IMR-90 (cell line): ENCODE measurements around the gene RNF224. TPM values are rescaled to one million over a fixed set of nuclear protein-coding genes. Genes with fewer than 3 reads are reported as not detected.

Experiments
- ATAC-seq: fragments of 200-7000 bp; cut with Tn5 transposase; 2 replicates; pipeline ENCODE4 v1.9.1; 2020; ENCODE audit warnings: low read depth, mild to moderate bottlenecking, moderate library complexity
- BruUV-seq: library from RNA; stranded (reverse); fragments of 400-500 nt; replicated peaks from 2 replicates; lab custom pipeline; 2021; lab: Mats Ljungman, UMichigan
- CTCF ChIA-PET: fragments of 300-600 bp; formaldehyde crosslinking; extraction: SDS; loops from one replicate; lab custom pipeline; 2021; ENCODE audit warnings: antibody characterized with exemption; lab: Yijun Ruan, JAX
- POLR2A ChIA-PET: fragments of 300-600 bp; sonication (Branson Sonifier 250); formaldehyde crosslinking; loops from one replicate; lab custom pipeline; 2022; ENCODE audit warnings: antibody characterized with exemption; ENCODE audit not compliant: unreplicated experiment; lab: Charles Lee
- DNase-seq: peaks from one replicate; pipeline ENCODE4 v3.0.0; 2013
- H2AFZ ChIP-seq: replicated peaks from 2 replicates; pipeline ENCODE3; 2013; ENCODE audit warnings: low read length, mild to moderate bottlenecking; ENCODE audit not compliant: poor library complexity
- H2AK5ac ChIP-seq: 2 replicates; pipeline ENCODE4 v1.6.1; 2013; ENCODE audit warnings: low read depth, low read length, inconsistent platforms
- H2AK9ac ChIP-seq: replicated peaks from 2 replicates; pipeline ENCODE3; 2013; ENCODE audit warnings: mild to moderate bottlenecking, low read depth, low read length, moderate library complexity; ENCODE audit not compliant: poor library complexity
- H2BK120ac ChIP-seq: 2 replicates; pipeline ENCODE4 v1.6.1; 2013; ENCODE audit warnings: low read depth, low read length, inconsistent platforms
- H2BK15ac ChIP-seq: 3 replicates; pipeline ENCODE4 v1.6.1; 2013; ENCODE audit warnings: low read depth, low read length, inconsistent platforms
- H2BK20ac ChIP-seq: 2 replicates; pipeline ENCODE4 v1.6.1; 2013; ENCODE audit warnings: low read depth, mild to moderate bottlenecking, inconsistent platforms, low read length, moderate library complexity
- H2BK5ac ChIP-seq: 2 replicates; pipeline ENCODE4 v1.6.1; 2013; ENCODE audit warnings: mild to moderate bottlenecking, low read depth, low read length, inconsistent platforms; ENCODE audit not compliant: poor library complexity, severe bottlenecking
- H3K14ac ChIP-seq: replicated peaks from 2 replicates; pipeline ENCODE4 v1.6.1; 2013; ENCODE audit warnings: low read depth, low read length, inconsistent platforms
- H3K18ac ChIP-seq: 2 replicates; pipeline ENCODE4 v1.6.1; 2013; ENCODE audit warnings: low read depth, low read length, control low read depth
- H3K23ac ChIP-seq: 2 replicates; pipeline ENCODE4 v1.6.1; 2013; ENCODE audit warnings: low read depth, low read length, inconsistent platforms
- H3K27ac ChIP-seq: 2 replicates; pipeline ENCODE4 v1.5.1; 2013; ENCODE audit warnings: mild to moderate bottlenecking, control low read depth, low read length; ENCODE audit not compliant: insufficient read depth
- H3K27me3 ChIP-seq: 2 replicates; pipeline ENCODE4 v1.6.1; 2013; ENCODE audit warnings: low read length; ENCODE audit not compliant: control insufficient read depth, insufficient read depth
- H3K36me3 ChIP-seq: 2 replicates; pipeline ENCODE4 v1.6.1; 2013; ENCODE audit warnings: low read length, mixed read lengths; ENCODE audit not compliant: control insufficient read depth, insufficient read depth
- H3K4ac ChIP-seq: 2 replicates; pipeline ENCODE4 v1.6.1; 2013; ENCODE audit warnings: low read depth, low read length, inconsistent platforms
- H3K4me1 ChIP-seq: 2 replicates; pipeline ENCODE4 v1.6.1; 2013; ENCODE audit warnings: low read length, mixed read lengths; ENCODE audit not compliant: control insufficient read depth, insufficient read depth
- H3K4me2 ChIP-seq: 2 replicates; pipeline ENCODE4 v1.6.1; 2013; ENCODE audit warnings: low read depth, mild to moderate bottlenecking, control low read depth, low read length, moderate library complexity
- H3K4me3 ChIP-seq: 2 replicates; pipeline ENCODE4 v1.5.1; 2013; ENCODE audit warnings: low read depth, mild to moderate bottlenecking, control low read depth, low read length, moderate library complexity; ENCODE audit not compliant: insufficient read depth
- H3K56ac ChIP-seq: 2 replicates; pipeline ENCODE4 v1.6.1; 2013; ENCODE audit warnings: low read length, inconsistent platforms; ENCODE audit not compliant: insufficient read depth; ENCODE audit errors: extremely low read depth
- H3K79me1 ChIP-seq, 2 experiments: 2 replicates each; pipeline ENCODE4 v1.6.1; 2013; ENCODE audit warnings: low read length in 2 of 2, inconsistent platforms in 1 of 2, low read depth in 1 of 2
- H3K9ac ChIP-seq: 2 replicates; pipeline ENCODE4 v1.6.1; 2013; ENCODE audit warnings: low read depth, low read length, control low read depth
- H3K9me1 ChIP-seq: 2 replicates; pipeline ENCODE4 v1.6.1; 2013; ENCODE audit warnings: low read length, inconsistent platforms; ENCODE audit not compliant: insufficient read depth
- H3K9me3 ChIP-seq: 2 replicates; pipeline ENCODE4 v1.6.1; 2013; ENCODE audit warnings: low read length; ENCODE audit not compliant: control insufficient read depth, insufficient read depth
- H4K20me1 ChIP-seq: 2 replicates; pipeline ENCODE4 v1.6.1; 2013; ENCODE audit warnings: low read length, inconsistent platforms; ENCODE audit not compliant: insufficient read depth
- H4K5ac ChIP-seq: 2 replicates; pipeline ENCODE4 v1.6.1; 2013; ENCODE audit warnings: mild to moderate bottlenecking, low read depth, low read length, control low read depth
- H4K8ac ChIP-seq, 2 experiments: 2 replicates each; pipeline ENCODE4 v1.6.1; 2013; ENCODE audit warnings: low read depth in 2 of 2, low read length in 2 of 2, control low read depth in 1 of 2, inconsistent platforms in 1 of 2
- H4K91ac ChIP-seq: 2 replicates; pipeline ENCODE4 v1.6.1; 2013; ENCODE audit warnings: low read depth, low read length, inconsistent platforms; ENCODE audit not compliant: insufficient read depth
- BHLHE40 ChIP-seq: fragments of 150-350 bp; IDR thresholded peaks from 2 replicates; pipeline ENCODE4 v1.6.1; 2016; ENCODE audit warnings: mild to moderate bottlenecking, low read depth, low read length
- WGBS, 2 experiments: methylation state at CpG; one replicate each; pipeline versions ENCODE4 v1.1.5 to v1.1.7; 2013; ENCODE audit warnings: missing lambda C conversion rate in 2 of 2; ENCODE audit not compliant: insufficient read length in 1 of 2; ENCODE audit errors: extremely low coverage in 2 of 2; 5-methylcytosine and 5-hydroxymethylcytosine counted together
- dilution Hi-C: fragments of 300-500 bp; cut with HindIII; formaldehyde crosslinking; loops from one replicate; pipeline ENCODE4 v1.14.3; 2018; ENCODE audit warnings: low sequenced_read_pairs; ENCODE audit not compliant: unreplicated experiment
- in situ Hi-C: fragments of 300-500 bp; cut with MboI; formaldehyde crosslinking; loops from 3 replicates; pipeline ENCODE4 v1.14.3; 2019; ENCODE audit warnings: low sequenced_read_pairs, inconsistent platforms, mixed read lengths
- intact Hi-C: fragments of 100-400 bp; cut with micrococcal nuclease; formaldehyde crosslinking; loops from 2 replicates; pipeline ENCODE4 v1.10.0; 2022
- polyA plus RNA-seq, 3 experiments: library from polyadenylated mRNA; depleted of rRNA; stranded (reverse); fragments of >200 nt; gene quantifications; 2 replicates each; pipeline ENCODE4 v1.2.3, GENCODE V29; 2012; ENCODE audit warnings: low replicate concordance in 1 of 3
- total RNA-seq: library from RNA; depleted of rRNA; stranded (reverse); fragments of >200 nt; gene quantifications from 2 replicates; pipeline ENCODE4 v1.2.3, GENCODE V29; 2012
- TF ChIP-seq, protein P1 (sequence below): fragments of 150-350 bp; IDR thresholded peaks from 2 replicates; pipeline ENCODE4 v1.6.1; 2016; ENCODE audit warnings: low read depth, mild to moderate bottlenecking, low read length, moderate library complexity, borderline replicate concordance

RNF224 gene
- total and polyA plus RNA-seq, 2 of the 4 experiments (the other 2 are of a cell fraction): not detected

GRCh38 chr9:137220317-137221094, 6.8 kb upstream of the RNF224 start:
- no TSS peak for BruUV-seq
- Histone ChIP-seq H4K8ac (no peak overlapping the region), H2AK9ac (peak overlapping the region; percentile 55), H3K4me2 (no peak overlapping the region), H3K4me1 (peaks cover 17% of the 10 kb centered on the region), H3K36me3 (peaks cover 12% of the 10 kb centered on the region), H2BK15ac (no peak overlapping the region), H3K4ac (no peak overlapping the region), H3K9ac (no peak overlapping the region), H2BK20ac (no peak overlapping the region), H3K27me3 (no peaks in the 10 kb centered on the region), H3K4me3 (no peak overlapping the region), H3K23ac (no peak overlapping the region), H2AK5ac (no peak overlapping the region), H3K9me3 (no peaks in the 10 kb centered on the region), H3K9me1 (peaks cover 3% of the 10 kb centered on the region; the same call in 1 of the 2 replicates), H3K14ac (no peak overlapping the region), H3K79me1 (peaks cover 0 to 4% of the 10 kb centered on the region in 2 experiments; a peak in 1 of 4 replicates), H4K5ac (no peak overlapping the region), H3K27ac (no peak overlapping the region), H4K91ac (no peak overlapping the region), H2BK5ac (no peak overlapping the region), H4K20me1 (no peaks in the 10 kb centered on the region), H3K56ac (no peak overlapping the region), H3K18ac (no peak overlapping the region), H2AFZ (no peak overlapping the region), H2BK120ac (no peak overlapping the region)
- 82% methylated on average over 37 of the region's 52 CpGs; no CpG with 5 or more reads in 1 of the 2 experiments for WGBS, 2 experiments
- DNase-seq: no peak
- CTCF ChIA-PET: no interaction called here
- POLR2A ChIA-PET: interaction anchor here (0.5 kb wide), 1 partner anchor 12 kb away, joined by 4 read pairs; no protein-coding TSS in a partner anchor
- in situ Hi-C loops (no loop called here), dilution Hi-C loops (no loop called here), intact Hi-C loops (no loop called here)
- ATAC-seq: no peak
- TF ChIP-seq, protein P1, sequence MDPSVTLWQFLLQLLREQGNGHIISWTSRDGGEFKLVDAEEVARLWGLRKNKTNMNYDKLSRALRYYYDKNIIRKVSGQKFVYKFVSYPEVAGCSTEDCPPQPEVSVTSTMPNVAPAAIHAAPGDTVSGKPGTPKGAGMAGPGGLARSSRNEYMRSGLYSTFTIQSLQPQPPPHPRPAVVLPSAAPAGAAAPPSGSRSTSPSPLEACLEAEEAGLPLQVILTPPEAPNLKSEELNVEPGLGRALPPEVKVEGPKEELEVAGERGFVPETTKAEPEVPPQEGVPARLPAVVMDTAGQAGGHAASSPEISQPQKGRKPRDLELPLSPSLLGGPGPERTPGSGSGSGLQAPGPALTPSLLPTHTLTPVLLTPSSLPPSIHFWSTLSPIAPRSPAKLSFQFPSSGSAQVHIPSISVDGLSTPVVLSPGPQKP: no peak
- no peak for TF ChIP-seq BHLHE40
